HG03432 (cell line): ENCODE results near the gene HHIPL2.

Source experiments
- ATAC-seq: cut with Tn5 transposase; IDR thresholded peaks from one replicate; pipeline ENCODE4 v1.9.1; 2021; ENCODE audit warnings: mild to moderate bottlenecking, moderate library complexity; ENCODE audit not compliant: unreplicated experiment

The HHIPL2 gene

DNA sequence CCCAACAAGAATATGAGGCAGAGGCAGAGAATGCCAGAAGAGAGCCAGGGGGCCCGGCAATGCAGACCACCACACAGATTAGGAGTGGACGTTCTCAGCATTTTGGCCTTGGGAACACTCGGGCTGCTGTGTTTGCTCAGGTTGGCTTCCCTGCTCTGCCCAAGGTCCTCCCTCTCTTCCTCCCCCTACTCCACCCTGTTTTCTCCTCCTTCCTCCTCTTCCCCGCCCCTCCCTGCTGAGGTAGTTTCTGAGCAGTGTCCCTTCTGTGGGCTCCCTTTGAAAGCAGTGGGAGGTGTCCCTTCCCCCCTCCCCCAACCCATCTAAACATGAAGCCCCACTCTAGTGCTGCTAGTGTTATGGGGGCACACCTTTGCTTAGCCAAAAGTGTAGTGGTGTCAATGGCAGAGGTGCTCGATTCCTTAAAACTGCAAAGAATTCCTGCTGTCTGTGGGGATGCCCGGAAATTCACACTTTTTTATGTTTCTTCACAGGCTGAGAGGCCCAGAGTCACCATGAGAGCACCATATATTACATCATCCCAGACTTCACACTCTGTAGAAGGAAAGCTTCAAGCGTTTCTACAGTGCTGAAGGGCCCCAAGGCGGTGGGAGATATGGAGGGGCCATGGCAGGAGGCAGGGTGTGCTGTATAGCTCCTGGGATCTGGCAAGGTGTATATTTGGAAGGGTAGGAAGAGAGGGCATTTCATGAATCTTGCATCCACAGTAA is at the start of gene HHIPL2:
HHIPL2 (minus strand) TSS at position 161 of the 728 bp plus-strand sequence; CDS start at position 101, 60 bp downstream.
- no peak for ATAC-seq

DNA sequence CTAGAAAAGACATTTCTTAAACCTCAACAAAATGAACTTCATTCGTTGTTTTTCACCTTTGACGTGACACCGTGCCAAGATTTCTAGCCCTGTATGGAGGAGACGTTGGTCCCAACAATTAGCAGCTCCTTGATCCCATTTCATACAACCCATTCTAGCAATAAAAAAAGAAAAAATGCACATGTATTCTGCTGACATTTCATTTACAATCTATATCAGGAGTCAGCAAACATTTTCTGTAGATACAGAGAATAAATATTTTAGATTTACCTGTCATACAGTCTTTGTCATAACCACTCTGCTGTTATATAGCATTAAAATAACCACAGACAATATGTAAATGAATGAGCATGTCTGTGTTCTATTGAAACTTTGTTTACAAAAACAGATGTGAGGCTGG is 48.8 kb upstream of the HHIPL2 start:
- no peak for ATAC-seq

DNA sequence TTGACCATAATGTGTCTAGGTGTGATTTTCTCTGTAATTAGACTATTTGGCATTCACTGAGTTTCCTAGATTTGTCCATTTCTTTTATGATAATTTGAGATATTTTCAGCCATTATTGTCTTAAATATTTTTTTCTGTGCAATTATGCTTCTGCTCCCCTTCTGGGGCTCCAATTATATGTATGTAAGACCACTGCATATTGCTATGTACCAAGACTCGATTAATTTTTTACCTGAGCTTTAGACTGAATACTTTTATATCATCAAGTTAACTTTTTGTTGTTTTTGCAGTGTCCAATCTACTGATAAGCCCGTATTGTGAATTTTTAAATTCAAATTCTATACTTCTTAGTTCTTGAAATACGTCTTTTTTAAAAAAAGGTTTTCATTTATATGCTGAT is 46.9 kb upstream of the HHIPL2 start:
- no peak for ATAC-seq

DNA sequence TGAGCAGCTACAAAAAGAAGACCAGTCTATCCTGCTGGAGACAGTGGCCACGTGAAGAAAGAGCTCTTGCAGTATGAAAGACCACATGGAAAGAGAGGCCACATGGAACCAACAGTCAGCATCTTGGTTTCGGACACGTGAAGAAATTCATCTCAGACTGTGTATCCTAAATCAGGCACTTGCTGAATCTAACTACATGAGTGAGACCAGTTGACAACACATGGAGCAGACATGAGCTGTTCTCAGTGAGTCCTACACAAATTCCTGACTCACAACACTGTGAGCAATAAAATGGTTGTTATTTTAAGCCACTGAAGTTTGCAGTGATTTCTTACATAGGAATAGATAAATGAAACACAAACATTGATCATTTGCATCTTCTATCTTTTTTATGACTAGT is 44.3 kb upstream of the HHIPL2 start:
- no peak for ATAC-seq

DNA sequence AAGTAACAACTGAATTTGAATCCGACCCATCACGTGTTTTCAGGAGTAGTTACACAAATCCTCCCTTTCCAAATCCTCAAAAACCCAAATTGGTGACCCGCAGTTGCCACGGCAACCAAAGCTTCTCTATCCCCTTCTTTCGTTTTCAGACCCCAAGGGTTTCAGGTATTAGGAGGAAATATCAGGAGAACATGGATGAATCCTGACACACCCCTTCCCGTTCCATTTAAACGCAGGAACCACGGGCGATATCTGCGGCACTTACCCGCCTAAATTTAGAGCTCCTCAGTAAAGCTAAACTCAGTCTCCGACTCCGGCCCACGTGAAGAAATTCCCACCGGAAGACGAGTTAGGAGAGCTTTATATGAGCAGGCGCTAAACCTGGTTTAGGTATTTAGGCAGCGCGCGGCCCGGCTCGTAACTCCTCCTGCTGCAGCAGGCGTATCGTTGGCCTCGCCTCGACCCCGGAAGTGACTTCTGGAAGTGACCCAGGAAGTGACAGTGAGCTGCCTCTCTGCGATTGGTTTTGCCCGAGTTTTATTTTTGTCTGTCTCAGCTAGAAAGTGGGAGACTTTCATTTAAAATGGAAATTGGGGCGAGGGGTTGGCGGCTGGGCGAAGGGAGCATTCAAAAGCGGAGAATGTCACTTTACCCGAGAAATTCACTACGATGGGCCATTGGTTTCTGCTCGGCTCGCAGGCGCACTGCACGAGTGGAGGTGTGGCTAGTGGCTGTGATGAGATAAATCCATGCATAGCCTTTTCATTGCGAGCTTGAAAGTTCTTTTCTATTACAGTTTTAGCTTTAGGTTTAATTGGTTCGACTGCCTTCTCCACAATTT is 41.8 kb upstream of the HHIPL2 start, which contains the start of gene TAF1A:
TAF1A (minus strand) TSS at position 472 of the 841 bp plus-strand sequence.
- peak; percentile 100 for ATAC-seq

DNA sequence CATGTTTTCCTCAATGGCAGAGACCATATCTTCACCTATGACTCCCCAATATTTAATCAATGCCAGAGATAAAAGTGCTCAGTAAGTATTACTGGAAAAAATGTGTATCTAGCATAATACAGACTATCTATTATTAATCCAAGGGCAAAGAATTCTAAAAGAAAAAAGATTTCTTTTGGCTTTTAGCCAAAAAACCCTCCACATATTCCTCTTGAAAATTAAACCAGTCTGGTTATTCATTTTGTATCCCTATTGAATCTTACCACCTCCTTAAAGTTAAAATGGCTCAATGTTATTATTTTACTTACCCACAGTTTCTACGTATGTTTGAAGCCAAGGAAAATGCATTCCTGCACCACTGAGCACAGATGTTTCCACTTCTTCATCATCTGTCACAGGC is 40.2 kb upstream of the HHIPL2 start:
- no peak for ATAC-seq

DNA sequence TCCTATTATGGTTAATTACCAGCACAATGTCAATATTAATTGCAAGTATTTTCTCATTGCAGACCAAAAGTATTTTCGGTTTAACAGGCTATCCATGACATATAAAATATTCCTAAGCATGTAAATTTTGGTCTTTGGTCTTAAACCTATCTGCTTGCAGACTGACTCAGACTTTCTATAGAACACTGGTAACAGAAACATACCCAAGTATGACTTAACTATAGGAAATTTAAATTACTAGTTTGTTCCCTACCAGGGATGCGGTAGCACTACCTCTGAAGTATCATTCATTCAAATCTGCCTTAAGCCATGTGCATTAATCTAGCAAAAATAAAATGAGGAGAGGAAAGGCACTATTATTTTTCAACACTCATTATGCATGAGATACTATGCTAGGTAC is 38.9 kb upstream of the HHIPL2 start:
- ATAC-seq, result no peak

DNA sequence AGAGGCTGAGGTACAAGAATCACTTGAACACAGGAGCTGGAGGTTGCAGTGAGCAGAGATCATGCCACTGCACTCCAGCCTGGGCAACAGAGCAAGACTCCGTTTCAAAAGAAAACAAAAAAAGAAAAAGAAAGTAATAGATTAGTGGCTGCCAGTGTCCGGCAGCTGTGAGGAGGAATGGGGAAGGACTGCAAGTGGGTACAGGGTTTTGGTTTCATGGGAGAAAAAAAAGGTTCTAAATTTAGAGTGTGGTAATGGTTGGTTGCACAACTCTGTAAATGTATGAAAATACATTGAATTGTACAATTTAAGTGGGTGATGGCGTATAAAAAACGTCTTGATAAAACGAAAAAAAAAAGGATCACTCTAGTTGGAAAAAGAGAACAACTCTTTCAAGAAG is 35.2 kb upstream of the HHIPL2 start:
- ATAC-seq, result peak; percentile 89

DNA sequence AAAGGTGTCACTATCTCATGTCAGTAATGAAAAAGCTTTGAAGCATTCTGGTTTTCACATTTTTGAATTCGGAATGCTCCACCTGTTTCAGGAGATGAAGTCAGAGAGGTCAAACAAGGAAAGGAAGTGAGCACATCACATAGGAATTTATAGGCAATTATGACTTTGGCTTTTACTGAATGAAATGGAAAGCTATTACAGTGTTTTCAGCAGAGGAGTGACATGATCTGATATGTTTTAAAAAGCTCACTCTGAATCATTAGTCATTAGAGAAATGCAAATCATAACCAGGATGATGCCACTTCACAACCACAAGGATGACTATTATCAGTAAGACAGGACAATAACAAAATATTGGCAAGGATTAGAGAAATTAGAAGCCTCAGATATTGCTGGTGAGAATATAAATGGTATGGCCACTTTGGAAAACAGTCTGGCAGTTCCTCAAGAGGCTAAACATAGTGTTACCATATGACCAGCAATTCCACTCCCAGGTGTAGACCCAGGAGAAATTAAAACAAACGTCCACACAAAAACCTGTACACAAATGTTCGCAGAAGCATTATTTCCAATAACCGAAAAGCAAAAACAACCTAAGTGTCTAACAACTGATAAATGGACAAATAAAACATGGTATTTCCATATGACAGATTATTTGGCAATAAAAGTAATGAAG is 34.3 kb upstream of the HHIPL2 start:
- ATAC-seq, result peak; percentile 70

DNA sequence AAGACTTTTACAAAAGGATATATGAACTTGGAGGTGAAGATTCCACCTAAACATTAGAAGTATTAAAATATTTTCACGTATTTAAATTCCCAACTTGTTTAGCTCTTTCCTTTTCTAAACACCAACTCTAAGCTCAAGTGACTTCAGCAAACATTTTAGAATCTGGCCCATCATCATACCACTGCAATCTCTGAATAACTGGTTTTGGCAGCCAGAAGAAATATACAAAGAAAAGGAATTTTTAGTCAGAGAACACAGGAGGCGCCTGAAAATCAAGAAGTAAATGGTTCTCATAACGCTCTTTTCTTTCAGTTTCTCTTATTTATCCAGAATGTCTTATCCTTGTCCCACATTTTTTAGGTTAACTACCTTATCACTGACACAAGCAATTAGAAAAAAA is 31.4 kb upstream of the HHIPL2 start:
- ATAC-seq, result no peak

DNA sequence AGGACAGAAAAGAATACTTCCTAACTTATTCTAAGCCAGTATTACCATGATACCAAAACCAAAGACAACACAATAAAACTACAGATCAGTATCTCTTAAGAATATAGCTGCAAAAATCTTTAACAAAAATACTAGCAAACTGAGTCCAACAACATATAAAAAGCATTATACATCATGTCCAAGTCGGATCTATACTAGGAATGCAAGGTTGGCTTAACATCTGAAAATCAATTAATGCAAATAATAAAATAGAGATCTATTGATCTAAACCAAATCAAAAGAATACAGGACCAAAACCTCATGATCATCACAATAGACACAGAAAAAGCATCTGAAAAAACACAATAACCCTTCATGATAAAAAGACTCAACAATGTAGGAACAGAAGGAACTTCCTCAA is 22.9 kb upstream of the HHIPL2 start:
- ATAC-seq, result no peak

DNA sequence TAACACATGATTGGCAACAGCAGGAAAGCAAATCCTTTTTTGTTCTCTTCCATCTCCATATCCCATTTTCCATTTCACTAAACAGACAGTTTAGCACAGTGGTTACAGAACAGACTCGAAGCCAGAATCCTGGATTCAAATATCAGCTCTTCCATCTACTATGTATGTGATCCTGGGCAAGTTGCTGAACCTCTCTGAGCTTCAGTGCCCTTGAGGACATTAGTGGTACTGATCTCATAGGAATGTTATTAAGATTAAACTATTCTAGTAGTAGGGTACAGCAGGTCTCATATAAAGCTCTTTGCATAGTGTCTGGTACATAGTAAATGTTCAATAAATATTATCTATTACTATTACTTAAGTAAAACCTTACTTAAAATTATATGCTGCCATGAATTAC is 13.8 kb upstream of the HHIPL2 start:
- no peak for ATAC-seq

DNA sequence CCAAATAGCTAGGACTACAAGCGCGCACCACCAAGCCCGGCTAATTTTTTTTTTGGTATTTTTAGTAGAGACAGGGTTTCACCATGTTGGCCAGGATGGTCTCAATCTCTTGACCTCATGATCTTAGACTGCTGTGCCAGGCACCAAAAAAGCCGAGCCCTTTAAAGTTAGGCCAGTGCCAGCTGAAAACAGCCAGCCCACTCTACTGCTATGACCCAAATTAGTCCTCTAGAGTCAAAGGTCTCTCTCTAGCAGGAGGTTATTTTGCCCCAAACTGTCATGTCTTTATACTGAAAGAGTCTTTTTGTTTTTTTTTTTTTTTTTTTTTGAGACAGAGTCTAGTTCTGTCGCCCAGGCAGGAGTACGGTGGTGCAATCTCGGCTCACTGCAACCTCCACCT is 9.7 kb upstream of the HHIPL2 start:
- ATAC-seq, result no peak

DNA sequence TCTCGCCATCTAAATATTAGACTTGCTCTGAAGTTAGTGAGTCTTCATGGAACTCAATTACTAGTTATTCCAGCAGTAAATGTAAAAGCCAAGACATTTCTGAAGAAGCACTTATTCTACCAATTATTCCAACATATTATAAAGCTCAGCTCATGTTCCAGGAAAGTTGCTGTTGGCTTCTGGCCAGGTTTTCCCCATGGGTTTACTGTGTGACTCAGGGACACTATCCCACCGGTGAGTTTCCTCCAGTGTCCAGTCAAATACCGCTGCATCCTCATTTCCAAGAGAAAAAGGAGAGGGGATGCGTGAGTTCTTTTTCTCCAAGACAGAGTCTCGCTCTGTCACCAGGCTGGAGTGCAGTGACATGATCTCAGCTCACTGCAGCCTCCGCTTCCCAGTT is 9.2 kb upstream of the HHIPL2 start:
- no peak for ATAC-seq

DNA sequence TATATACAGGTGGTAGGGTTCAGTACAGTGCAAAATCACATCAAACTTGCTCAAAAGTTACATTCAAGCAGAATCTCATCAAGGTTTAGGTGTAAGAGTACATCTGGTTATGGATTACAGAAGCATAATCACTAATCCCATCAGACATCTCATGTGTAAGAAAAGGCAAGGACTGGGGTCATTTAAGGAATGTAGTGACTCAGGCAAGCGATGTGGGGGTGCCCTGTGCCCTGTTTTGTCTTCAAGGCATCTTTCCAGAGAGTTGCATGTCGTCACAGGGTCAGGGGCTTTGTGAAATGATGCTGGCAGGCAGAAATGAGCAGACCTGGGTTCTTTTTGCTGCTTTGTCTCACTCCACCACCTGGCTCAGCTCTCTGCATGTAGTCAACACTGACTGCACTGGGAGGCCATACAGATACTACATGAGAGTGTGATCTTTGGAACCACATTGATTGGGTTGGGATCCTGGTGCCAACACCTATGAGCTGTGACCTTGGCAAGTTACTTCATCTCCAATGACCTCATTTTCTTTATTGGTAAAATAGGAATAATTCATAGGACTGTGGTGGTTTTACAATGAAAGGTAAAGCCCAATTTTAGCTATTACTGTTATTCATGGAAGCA is 8.2 kb upstream of the HHIPL2 start:
- no peak for ATAC-seq

DNA sequence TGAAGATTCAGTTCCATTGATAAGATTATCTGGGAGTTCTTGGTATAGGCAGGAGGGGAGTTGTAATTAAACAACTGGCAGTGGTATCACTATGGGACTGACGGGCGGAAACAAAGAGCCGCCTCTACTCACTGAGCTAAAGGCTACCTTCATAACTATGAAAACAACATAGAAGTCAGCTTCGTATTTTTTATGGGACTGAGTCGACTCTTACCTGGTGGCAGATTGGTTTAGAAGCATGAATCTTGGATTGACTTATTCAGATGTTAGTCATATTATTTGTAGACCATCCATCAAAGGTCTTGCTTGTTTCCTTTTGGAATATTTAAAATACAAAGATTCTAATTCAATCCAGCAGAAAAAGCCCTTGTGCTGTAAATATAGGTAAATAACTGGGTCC is 6.3 kb upstream of the HHIPL2 start:
- ATAC-seq, result no peak

DNA sequence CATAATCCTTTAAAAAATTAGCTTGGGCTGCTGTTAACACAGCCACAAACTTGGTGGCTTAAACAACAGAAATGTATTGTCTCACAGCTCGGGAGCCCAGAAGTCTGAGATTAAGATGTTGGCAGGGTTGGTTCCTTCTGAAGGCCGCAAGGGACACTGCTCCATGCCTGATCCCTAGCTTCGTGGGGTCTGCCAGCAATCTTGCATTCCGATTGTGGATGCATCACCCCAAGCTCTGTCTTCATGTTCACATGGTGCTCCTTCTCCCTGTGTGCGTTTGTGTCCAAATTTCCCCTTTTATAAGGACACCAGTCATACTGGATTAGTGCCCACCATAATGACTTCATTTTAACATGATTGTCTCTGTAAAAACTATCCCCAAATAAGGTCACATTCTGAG is 5.0 kb upstream of the HHIPL2 start:
- no peak for ATAC-seq

DNA sequence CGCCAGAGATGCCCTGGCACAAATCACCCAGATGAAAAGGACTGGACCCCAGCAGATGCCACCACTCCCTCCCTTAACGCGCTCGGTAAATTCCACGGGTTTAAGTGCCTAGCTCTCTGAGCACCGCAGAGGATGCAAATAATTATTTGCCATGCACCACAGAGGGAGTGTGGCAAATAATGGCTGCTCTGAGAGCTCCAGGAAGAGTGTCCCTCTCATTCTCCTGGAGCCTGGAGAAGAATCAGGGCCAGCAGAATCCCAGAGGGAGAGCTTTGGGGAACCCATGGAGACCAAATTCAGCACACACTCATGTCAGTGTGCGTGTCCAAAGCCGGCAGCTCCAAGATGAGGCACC is 667 bp downstream of the HHIPL2 start:
- no peak for ATAC-seq

DNA sequence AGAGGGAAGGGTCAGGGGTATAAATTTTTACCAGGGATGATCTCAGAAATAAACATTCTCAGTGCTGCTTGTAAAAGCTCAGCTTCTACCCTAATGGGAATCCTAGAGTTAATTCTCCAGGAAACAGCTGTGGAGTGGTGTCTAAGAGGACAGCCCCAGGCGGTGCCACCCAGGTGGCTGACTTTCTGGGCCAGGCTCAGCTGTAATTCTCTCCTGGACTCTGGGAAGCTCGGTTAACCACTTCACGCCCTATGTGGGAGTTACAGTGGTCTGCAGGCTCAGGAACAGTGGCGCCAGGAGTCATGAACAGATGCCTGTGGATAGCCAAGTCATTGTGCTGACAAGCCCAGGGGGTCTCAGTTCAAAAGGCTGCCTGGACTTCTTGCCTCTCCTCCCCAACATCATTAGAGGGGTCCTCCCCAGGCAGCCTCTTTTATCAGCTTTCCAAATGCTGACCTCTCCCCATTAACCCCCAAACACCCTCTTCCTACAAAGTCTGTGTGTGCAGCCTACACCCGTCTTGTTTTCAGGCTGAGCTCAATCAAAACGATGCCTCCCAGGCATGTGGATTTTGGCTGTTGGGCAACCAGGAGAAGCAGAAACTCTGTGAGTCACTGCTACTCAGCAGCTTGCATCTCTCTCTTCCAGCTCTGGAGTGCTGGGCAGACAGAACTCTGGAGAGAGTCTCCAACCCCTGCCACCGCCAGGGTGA is 1.2 kb downstream of the HHIPL2 start:
- ATAC-seq, result no peak

DNA sequence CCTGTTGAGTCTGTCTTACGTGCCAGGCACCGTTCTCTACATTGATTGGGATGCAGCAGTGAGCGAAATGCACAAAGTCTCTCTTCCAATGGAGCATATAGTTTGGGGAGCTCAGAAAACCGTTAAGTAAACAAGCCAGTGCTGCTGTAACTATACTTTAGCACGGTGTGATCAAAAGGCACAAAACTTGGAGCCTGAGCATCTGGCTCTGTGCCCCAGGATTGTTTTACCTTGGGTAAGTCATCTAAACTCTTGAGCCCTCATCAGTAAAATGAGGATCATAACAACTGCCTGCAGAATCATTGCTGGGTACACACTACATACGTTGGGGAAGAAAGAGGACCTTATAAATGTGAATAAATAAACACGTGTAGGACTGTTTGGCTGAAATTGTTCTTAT is 1.8 kb downstream of the HHIPL2 start:
- ATAC-seq, result no peak

DNA sequence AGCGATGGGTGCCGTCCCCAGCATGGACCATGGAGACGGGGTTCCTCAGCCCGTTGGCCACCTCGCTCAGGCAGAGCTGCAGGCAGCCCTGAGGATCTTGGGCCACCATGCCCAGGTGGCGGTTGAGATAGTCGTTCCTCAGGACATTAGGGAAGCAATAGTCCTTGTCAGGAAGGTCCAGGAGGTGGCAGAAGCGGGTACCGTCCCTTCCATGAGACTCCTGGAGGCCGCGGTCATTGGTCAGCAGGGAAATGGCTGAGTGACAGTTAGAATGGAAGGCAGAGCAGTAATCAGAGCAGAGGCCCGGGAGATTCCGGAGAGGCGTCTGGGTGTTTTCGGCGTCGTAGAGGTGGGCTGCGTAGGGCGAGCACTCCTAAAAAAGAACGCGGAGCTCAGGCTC is 4.1 kb downstream of the HHIPL2 start:
- no peak for ATAC-seq
